ENCODE results near the gene ZCWPW1.
"Not testable (repeated sequence)": the region's sequence is repeated elsewhere in the genome, so short reads cannot be mapped to it uniquely, and the experiment has no call there.

ZCWPW1 gene

GRCh38 chr7:100371561-100372171 lies 56.8 kb downstream of the ZCWPW1 start:
- no peak for DNase-seq

DNA sequence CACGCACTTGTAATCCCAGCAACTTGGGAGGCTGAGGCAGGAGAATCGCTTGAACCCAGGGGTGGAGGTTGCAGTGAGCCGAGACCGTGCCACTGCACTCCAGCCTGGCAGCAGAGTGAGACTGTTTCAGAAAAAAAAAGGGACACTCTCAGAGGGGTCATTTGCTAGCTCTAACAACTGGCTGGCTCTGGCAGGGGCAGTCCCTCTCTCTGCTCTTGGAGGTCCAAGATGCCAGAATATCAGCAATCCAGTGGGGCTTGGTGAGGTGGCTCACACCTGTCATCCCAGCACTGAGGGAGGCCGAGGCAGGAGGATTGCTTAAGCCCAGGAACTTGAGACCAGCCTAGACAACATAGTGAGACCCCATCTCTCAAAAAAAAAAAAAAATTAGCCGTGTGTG lies 57.8 kb downstream of the ZCWPW1 start:
- no peak for DNase-seq

- no peak for DNase-seq
Observed at GRCh38 chr7:100370303-100370702, 58.2 kb downstream of the ZCWPW1 start.

DNA sequence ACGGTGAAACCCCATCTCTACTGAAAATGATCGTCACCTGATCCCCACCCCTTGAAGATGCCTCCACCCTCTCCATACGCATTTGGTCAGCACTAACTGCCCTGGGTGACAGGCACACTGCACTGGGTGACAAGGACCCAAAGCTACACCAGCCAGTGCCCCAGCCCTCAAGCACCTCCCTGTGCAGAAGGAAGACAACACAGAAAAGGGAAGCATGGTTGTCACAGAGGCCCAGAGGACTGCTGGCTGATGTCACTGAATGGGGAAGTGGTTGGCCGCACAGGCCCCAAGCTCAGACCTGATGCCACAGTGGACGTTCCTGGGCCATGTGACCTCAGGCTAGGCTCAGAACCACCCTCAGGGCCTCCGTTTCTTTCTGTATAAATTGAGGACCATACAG lies 59.4 kb downstream of the ZCWPW1 start:
- no peak for DNase-seq

- no peak for DNase-seq
Observed at GRCh38 chr7:100367676-100368613, 60.6 kb downstream of the ZCWPW1 start.

- no peak for DNase-seq
Observed at GRCh38 chr7:100367251-100367620, 61.3 kb downstream of the ZCWPW1 start.

GRCh38 chr7:100366411-100367250 lies 61.9 kb downstream of the ZCWPW1 start:
- DNase-seq = no peak

DNA sequence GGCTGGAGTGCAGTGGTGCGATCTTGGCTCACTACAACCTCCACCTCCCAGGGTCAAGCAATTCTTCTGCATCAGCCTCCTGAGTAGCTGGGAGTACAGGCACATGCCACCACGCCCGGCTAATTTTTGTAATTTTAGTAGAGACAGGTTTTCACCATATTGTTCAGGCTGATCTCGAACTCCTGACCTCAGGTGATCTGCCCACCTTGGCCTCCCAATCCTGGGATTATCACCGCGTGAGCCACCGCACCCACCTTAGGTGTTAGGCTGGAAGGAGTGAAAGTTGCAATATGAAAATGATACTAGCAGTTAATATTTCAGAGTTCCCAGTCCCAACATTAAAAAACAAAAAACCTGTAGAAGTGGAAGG lies 62.5 kb downstream of the ZCWPW1 start:
- not testable (repeated sequence) for DNase-seq

DNA sequence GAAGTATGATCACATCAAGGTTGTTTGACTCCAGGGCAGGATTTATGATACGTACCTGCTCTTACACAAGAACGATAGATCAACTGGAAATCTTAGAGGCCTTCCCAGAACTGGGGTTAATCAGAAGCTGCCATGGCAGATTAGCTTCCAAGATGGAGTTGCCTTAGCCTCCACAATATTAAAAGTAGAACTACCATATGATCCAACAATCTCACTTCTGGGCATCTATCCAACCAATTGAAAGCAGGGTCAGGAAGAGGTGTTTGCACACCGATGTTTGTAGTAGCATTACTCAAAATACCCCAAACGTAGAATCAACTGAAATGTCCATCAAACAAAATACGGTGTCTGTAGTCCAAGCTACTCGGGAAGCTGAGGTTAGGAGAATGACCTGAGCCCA lies 64.0 kb downstream of the ZCWPW1 start:
- no peak for DNase-seq

- DNase-seq = not testable (repeated sequence)
Observed at GRCh38 chr7:100363797-100364196, 64.7 kb downstream of the ZCWPW1 start.

DNA sequence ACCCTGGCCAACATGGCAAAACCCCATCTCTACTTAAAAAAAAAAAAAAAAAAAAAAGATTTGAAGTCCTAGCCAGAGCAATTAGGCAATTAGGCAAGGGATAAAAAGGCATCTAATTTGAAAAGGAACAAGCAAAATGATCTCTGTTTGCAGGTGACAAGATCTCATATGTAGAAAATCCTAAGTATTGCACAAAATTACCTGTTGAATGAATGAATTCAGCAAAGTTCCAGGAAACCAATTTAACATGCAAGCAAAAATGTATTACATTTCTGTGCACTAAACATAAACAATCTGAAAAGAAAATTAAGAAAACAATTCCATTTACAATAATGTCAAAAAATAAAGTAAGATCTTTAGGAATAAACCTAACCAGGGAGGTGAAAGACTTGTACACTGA lies 65.4 kb downstream of the ZCWPW1 start:
- DNase-seq = no peak

DNA sequence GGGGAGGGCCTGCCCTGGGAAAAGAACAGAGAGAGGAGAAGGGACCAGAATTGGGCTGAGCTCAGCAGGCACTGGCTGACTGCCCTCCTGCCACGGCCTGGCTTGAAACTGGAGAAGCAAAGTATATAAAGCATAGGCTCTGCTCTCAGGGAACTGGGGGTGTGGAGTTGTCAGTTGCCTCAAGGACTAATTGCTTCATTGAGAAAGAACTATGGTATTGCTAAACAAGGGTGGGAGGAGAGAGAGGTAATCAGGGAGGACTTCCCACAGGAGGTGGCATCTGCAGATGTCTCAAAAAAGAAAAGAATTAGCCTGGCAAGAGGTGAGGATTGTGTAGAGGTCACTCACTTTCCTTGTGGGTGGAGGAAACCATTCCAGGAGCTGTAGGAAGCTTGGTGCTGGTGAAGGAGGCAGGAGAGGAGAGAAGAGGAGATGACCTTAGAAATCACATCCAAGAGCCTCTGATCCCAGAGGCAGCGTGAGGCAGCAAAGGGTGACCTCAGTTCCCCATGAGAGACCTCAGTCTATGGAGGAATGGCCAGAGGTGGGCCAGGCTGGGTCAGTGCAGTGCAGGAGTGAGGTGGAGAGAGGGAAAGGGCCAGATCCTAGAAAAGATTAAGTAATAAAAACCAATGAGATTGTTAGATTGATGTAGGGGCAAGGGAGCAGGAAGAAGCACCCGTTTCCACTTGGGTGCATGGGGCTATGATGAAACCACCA lies 68.2 kb downstream of the ZCWPW1 start:
- no peak for DNase-seq

DNA sequence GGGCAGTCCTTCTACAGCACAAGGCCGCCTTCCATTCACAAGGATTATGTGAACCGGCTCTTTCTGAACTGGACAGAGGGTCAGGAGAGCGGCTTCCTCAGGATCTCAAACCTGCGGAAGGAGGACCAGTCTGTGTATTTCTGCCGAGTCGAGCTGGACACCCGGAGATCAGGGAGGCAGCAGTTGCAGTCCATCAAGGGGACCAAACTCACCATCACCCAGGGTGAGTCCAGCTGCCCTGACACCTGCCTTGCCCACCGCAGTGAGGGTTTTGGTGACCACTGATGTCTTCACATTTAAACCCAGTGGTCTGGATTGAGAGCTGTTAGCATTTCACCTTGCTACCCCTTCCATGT lies 69.7 kb downstream of the ZCWPW1 start:
- DNase-seq = no peak

- DNase-seq = no peak
Observed at GRCh38 chr7:100358027-100358856, 70.3 kb downstream of the ZCWPW1 start, which contains the start of gene PILRB. TSS of gene PILRB (plus strand) at chr7:100358117. CDS start at chr7:100358303, 186 bp downstream.

GRCh38 chr7:100357131-100357561 lies 71.4 kb downstream of the ZCWPW1 start:
- DNase-seq = no peak

DNA sequence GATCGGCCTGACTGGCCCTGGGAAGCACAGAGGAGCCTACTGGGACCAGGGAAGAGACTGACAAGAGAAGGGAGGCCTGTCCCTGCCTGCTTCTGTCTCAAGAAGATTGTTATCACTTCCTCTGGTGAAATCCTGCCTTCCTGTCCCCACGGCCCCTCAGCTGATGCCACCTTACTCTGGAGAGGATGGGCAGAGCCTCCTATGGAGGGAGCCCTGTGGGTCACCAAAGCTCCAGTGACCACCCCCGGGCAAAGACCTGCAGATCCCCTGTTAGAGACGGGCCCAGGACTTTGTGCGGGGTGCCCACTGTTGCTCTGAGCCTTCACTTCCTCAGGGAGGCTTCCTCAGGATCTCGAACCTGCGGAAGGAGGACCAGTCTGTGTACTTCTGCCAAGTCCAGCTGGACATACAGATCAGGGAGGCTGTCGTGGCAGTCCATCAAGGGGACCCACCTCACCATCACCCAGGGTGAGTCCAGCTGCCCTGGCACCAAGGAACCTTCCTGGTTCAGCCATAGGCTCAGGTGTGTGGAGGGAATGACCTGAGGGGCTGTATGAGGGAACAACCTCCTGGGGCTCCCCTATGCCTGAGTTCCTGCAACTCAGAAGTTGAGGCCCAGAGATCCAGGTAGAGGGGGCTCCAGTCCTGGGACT lies 72.0 kb downstream of the ZCWPW1 start:
- no peak for DNase-seq

DNA sequence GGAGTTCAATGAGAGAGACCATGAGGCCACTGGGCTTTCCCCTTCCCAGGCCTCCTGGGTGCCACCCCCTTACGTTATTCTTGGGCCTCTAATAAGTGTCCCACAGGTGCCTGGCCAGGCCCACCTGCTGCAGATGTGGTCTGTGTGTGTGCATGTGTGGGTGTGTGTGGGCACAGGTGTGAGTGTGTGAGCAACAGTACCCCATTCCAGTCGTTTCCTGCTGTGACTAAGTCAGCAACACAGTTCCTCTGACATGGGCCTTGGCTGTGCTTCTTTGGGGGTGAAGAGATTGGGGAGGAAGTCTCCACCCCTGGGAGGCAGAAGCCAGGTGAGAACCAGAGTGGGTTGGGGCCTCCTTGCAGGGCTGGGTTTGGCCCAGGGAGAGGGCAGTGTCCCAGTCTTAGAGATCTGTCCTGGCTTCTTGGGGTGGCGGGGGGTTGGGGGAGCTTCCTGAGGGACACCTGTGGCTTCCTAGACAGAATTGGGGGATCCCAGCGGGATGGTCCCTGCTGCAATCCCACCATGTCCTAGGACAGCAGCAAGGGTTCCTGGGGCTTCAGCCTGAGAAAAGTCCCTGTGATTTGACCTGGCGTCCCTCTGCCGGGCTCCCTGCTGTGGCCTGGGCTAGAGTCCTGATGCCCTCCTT lies 74.7 kb downstream of the ZCWPW1 start:
- no peak for DNase-seq

- no peak for DNase-seq
Observed at GRCh38 chr7:100352984-100353684, 75.4 kb downstream of the ZCWPW1 start.

DNA sequence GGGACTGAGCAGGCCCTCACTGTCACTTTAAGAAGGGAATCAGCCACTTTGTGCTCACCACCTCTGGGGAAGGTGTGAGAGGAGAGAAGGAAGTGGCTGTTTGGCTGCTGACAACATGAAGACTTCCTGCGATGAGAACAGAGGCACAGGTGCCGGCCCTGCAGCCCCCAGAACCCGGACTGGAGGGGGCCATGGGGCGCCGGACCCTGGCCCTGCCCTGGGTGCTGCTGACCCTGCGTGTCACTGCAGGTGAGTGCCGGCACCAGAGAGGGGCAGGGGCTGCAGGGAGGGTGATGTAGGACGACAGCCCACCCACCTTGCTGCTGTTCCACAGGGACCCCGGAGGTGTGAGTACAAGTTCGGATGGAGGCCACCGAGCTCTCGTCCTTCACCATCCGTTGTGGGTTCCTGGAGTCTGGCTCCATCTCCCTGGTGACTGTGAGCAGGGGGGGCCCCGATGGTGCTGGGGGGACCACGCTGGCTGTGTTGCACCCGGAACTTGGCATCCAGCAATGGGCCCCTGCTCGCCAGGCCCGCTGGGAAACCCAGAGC lies 76.2 kb downstream of the ZCWPW1 start:
- not testable (repeated sequence) for DNase-seq

DNA sequence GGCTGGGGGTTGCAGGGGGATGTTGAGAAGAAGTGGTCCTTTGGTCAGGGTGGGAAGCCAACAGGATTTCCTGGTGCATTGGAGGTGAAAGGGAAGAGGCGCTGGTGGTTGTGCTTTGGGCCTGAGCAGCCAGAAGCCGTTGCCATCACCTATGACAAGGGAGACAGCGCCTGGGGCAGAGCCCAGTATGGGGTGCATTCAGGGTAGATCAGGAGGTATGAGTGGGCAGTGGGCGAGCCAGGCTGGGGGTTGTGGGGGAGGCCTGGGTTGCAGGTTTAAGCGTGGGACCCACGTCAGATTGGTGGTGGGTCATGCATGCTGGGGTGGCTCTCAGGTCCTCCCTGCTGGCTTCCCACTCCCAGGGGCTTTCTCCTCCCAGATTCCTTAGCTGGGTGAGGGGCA lies 76.8 kb downstream of the ZCWPW1 start:
- DNase-seq = no peak
